HEK293 (cell line): ENCODE data around the gene DNM1L.
A peak's percentile ranks its signal among the peaks of the same experiment; 100 is the strongest.

Experiments used
- BCL11B ChIP-seq: fragments of 450-650 bp; formaldehyde crosslinking; IDR thresholded peaks from 2 replicates; pipeline ENCODE4 v1.5.1; 2016; ENCODE audit warnings: low read depth, missing biosample characterization, missing genetic modification characterization
- FEZF1 ChIP-seq: fragments of 450-650 bp; formaldehyde crosslinking; IDR thresholded peaks from 2 replicates; pipeline ENCODE4 v1.5.1; 2016; ENCODE audit warnings: missing biosample characterization, missing genetic modification characterization
- HOXC10 ChIP-seq: sonication (generic); formaldehyde crosslinking; IDR thresholded peaks from 2 replicates; pipeline ENCODE4 v1.8.1; 2023; ENCODE audit warnings: mild to moderate bottlenecking, missing genetic modification reagents
- OVOL3 ChIP-seq: fragments of 450-650 bp; formaldehyde crosslinking; IDR thresholded peaks from 2 replicates; pipeline ENCODE4 v1.5.1; 2016; ENCODE audit warnings: missing biosample characterization, missing genetic modification characterization
- RBAK ChIP-seq: fragments of 450-650 bp; formaldehyde crosslinking; IDR thresholded peaks from 2 replicates; pipeline ENCODE4 v1.5.1; 2016; ENCODE audit warnings: missing biosample characterization, missing genetic modification characterization
- REPIN1 ChIP-seq: fragments of 450-650 bp; formaldehyde crosslinking; IDR thresholded peaks from 2 replicates; pipeline ENCODE4 v1.5.1; 2017; ENCODE audit warnings: missing biosample characterization, missing genetic modification characterization, low read depth
- SALL2 ChIP-seq: fragments of 450-650 bp; formaldehyde crosslinking; IDR thresholded peaks from 2 replicates; pipeline ENCODE4 v1.5.0; 2017; ENCODE audit warnings: missing biosample characterization, mild to moderate bottlenecking, missing genetic modification characterization, borderline replicate concordance
- SETDB1 ChIP-seq: IDR thresholded peaks from one replicate; pipeline ENCODE4 v1.6.1; 2017; ENCODE audit warnings: mild to moderate bottlenecking, low read length, moderate library complexity, mixed read lengths; ENCODE audit not compliant: insufficient read length
- SP7 ChIP-seq: fragments of 450-650 bp; formaldehyde crosslinking; IDR thresholded peaks from 2 replicates; pipeline ENCODE4 v1.5.1; 2016; ENCODE audit warnings: missing biosample characterization, missing genetic modification characterization
- ZBTB17 ChIP-seq: fragments of 450-650 bp; formaldehyde crosslinking; IDR thresholded peaks from 2 replicates; pipeline ENCODE4 v1.5.1; 2016; ENCODE audit warnings: missing biosample characterization, missing genetic modification characterization
- ZBTB20 ChIP-seq: fragments of 450-650 bp; formaldehyde crosslinking; IDR thresholded peaks from 2 replicates; pipeline ENCODE4 v1.5.1; 2016; ENCODE audit warnings: missing biosample characterization, missing genetic modification characterization
- ZFP41 ChIP-seq: fragments of 450-650 bp; formaldehyde crosslinking; IDR thresholded peaks from 2 replicates; pipeline ENCODE4 v1.5.1; 2016; ENCODE audit warnings: missing biosample characterization, missing genetic modification characterization, borderline replicate concordance
- ZIC2 ChIP-seq: fragments of 450-650 bp; formaldehyde crosslinking; IDR thresholded peaks from 2 replicates; pipeline ENCODE4 v1.5.1; 2016; ENCODE audit warnings: missing biosample characterization, missing genetic modification characterization
- ZNF10 ChIP-seq: fragments of 450-650 bp; formaldehyde crosslinking; IDR thresholded peaks from 2 replicates; pipeline ENCODE4 v1.5.1; 2017; ENCODE audit warnings: missing biosample characterization, missing genetic modification characterization
- ZNF112 ChIP-seq: fragments of 450-650 bp; formaldehyde crosslinking; IDR thresholded peaks from 2 replicates; pipeline ENCODE4 v1.5.0; 2017; ENCODE audit warnings: missing biosample characterization, missing genetic modification characterization
- ZNF157 ChIP-seq: fragments of 450-650 bp; formaldehyde crosslinking; IDR thresholded peaks from 2 replicates; pipeline ENCODE4 v1.5.1; 2016; ENCODE audit warnings: missing biosample characterization, missing genetic modification characterization
- ZNF169 ChIP-seq: fragments of 450-650 bp; formaldehyde crosslinking; IDR thresholded peaks from 2 replicates; pipeline ENCODE4 v1.5.1; 2016; ENCODE audit warnings: missing biosample characterization, missing genetic modification characterization
- ZNF211 ChIP-seq: fragments of 450-650 bp; formaldehyde crosslinking; IDR thresholded peaks from 2 replicates; pipeline ENCODE4 v1.5.1; 2016; ENCODE audit warnings: low read depth, missing biosample characterization, missing genetic modification characterization
- ZNF221 ChIP-seq: fragments of 450-650 bp; formaldehyde crosslinking; IDR thresholded peaks from 2 replicates; pipeline ENCODE4 v1.5.1; 2017; ENCODE audit warnings: missing biosample characterization, missing genetic modification characterization, borderline replicate concordance
- ZNF24 ChIP-seq: fragments of 450-650 bp; formaldehyde crosslinking; IDR thresholded peaks from 2 replicates; pipeline ENCODE4 v1.5.1; 2016; ENCODE audit warnings: missing biosample characterization, missing genetic modification characterization
- ZNF248 ChIP-seq: fragments of 450-650 bp; formaldehyde crosslinking; IDR thresholded peaks from 2 replicates; pipeline ENCODE4 v1.5.1; 2017; ENCODE audit warnings: missing biosample characterization, missing genetic modification characterization
- ZNF274 ChIP-seq, 2 experiments: fragments of 200-500 bp in 1 of 2; fragments of 450-650 bp in 1 of 2; sonication (Bioruptor generic) in 1 of 2; formaldehyde crosslinking in 1 of 2; IDR thresholded peaks; 2 replicates each; pipeline versions ENCODE4 v1.5.1 to v1.6.1; 2014 to 2016; ENCODE audit warnings: borderline replicate concordance in 1 of 2, inconsistent platforms in 1 of 2, low read length in 1 of 2, missing biosample characterization in 1 of 2, missing genetic modification characterization in 1 of 2
- ZNF354C ChIP-seq: fragments of 450-650 bp; formaldehyde crosslinking; IDR thresholded peaks from 2 replicates; pipeline ENCODE4 v1.5.1; 2016; ENCODE audit warnings: missing biosample characterization, missing genetic modification characterization, low read depth, borderline replicate concordance
- ZNF544 ChIP-seq: fragments of 450-650 bp; formaldehyde crosslinking; IDR thresholded peaks from 2 replicates; pipeline ENCODE4 v1.5.0; 2017; ENCODE audit warnings: missing biosample characterization, missing genetic modification characterization
- ZNF558 ChIP-seq: fragments of 450-650 bp; formaldehyde crosslinking; IDR thresholded peaks from 2 replicates; pipeline ENCODE4 v1.5.1; 2016; ENCODE audit warnings: missing biosample characterization, missing genetic modification characterization
- ZNF621 ChIP-seq: fragments of 450-650 bp; formaldehyde crosslinking; IDR thresholded peaks from 2 replicates; pipeline ENCODE4 v1.5.1; 2017; ENCODE audit warnings: missing biosample characterization, missing genetic modification characterization
- ZNF624 ChIP-seq: fragments of 450-650 bp; formaldehyde crosslinking; IDR thresholded peaks from 2 replicates; pipeline ENCODE4 v1.5.1; 2017; ENCODE audit warnings: missing biosample characterization, missing genetic modification characterization
- ZNF626 ChIP-seq: fragments of 450-650 bp; sonication (Bioruptor Pico); formaldehyde crosslinking; IDR thresholded peaks from 2 replicates; pipeline ENCODE4 v1.5.1; 2018; ENCODE audit warnings: missing biosample characterization, missing genetic modification characterization, inconsistent platforms
- ZNF658 ChIP-seq: fragments of 450-650 bp; formaldehyde crosslinking; IDR thresholded peaks from 2 replicates; pipeline ENCODE4; 2016; ENCODE audit warnings: missing biosample characterization, missing genetic modification characterization
- ZNF660 ChIP-seq: fragments of 450-650 bp; IDR thresholded peaks from 2 replicates; pipeline ENCODE4 v1.5.1; 2018; ENCODE audit warnings: missing biosample characterization, mild to moderate bottlenecking, missing genetic modification characterization
- ZNF664 ChIP-seq: fragments of 450-650 bp; formaldehyde crosslinking; IDR thresholded peaks from 2 replicates; pipeline ENCODE4 v1.5.1; 2016; ENCODE audit warnings: missing biosample characterization, missing genetic modification characterization
- ZNF670 ChIP-seq: fragments of 450-650 bp; formaldehyde crosslinking; IDR thresholded peaks from 2 replicates; pipeline ENCODE4 v1.5.1; 2016; ENCODE audit warnings: missing biosample characterization, missing genetic modification characterization, low read depth
- ZNF701 ChIP-seq: fragments of 450-650 bp; formaldehyde crosslinking; IDR thresholded peaks from 2 replicates; pipeline ENCODE4 v1.5.1; 2016; ENCODE audit warnings: missing biosample characterization, missing genetic modification characterization
- ZNF777 ChIP-seq: fragments of 450-650 bp; formaldehyde crosslinking; IDR thresholded peaks from 2 replicates; pipeline ENCODE4 v1.5.1; 2017; ENCODE audit warnings: missing biosample characterization, missing genetic modification characterization, borderline replicate concordance
- ZNF837 ChIP-seq: fragments of 450-650 bp; formaldehyde crosslinking; IDR thresholded peaks from 2 replicates; pipeline ENCODE4 v1.5.1; 2016; ENCODE audit warnings: missing biosample characterization, missing genetic modification characterization
- ZSCAN16 ChIP-seq: fragments of 450-650 bp; formaldehyde crosslinking; IDR thresholded peaks from 2 replicates; pipeline ENCODE4 v1.5.1; 2016; ENCODE audit warnings: missing biosample characterization, missing genetic modification characterization
- TF ChIP-seq, protein P1 (sequence below): fragments of 450-650 bp; formaldehyde crosslinking; IDR thresholded peaks from 2 replicates; pipeline ENCODE4 v1.5.1; 2016; ENCODE audit warnings: missing biosample characterization, missing genetic modification characterization
- TF ChIP-seq, protein P2 (sequence below): fragments of 450-650 bp; formaldehyde crosslinking; IDR thresholded peaks from 2 replicates; pipeline ENCODE4 v1.5.1; 2017; ENCODE audit warnings: missing biosample characterization, missing genetic modification characterization
- TF ChIP-seq, protein P3 (sequence below): fragments of 450-650 bp; formaldehyde crosslinking; IDR thresholded peaks from 2 replicates; pipeline ENCODE4 v1.5.1; 2016; ENCODE audit warnings: missing biosample characterization, missing genetic modification characterization

Gene DNM1L

DNA sequence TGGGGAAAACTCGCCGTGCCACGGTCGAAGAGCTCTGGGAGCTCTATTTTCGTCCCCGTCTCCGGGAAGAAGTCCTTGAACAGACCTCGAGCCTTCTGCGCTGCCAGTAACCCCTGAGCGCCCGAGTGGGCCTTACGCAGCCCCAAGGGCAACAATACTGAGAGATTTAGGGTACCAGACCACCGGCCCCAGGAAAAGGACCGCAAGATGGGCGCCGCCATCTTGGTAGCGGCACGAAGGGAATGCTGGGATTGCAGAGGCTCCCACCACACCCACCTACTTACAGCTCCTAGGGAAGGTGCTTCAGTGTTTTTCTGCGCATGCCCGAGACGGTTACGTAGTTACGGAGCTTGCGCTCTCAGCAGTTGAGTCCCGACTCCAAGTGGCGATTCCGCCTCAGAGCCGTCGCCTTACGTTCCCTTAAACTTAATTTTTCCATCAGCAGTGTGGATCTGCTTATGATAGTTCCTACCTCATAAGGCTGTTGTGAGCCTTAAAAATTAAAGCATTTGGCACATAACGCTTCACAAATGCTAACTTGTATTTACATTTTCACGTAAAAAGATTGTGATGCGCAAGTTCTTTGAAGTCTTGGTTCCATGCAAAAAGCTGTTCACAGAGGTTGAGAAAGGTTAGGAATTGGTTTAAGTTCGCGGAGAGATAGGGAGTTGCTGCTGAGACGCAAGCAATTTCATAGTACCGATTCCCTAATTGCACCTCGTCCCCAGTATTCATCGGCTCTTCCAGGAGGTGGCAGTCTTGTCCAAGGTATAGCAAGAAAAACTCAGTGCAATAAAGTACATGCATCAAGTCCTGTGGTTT lies 76.8 kb downstream of the DNM1L start, which contains the start of gene YARS2 (continued):
- TF ChIP-seq ZNF221 (tag by site-specific recombination) (no peak), ZNF658 (no peak), ZBTB20 (tag by site-specific recombination) (no peak), ZFP41 (no peak), ZNF24 (no peak; the same call in 1 of the 2 replicates), BCL11B (tag by site-specific recombination) (no peak), ZNF664 (tag by site-specific recombination) (no peak), SETDB1 (no peak), ZNF10 (peak; percentile 82; the same call in 1 of the 2 replicates), REPIN1 (tag by site-specific recombination) (no peak; the same call in 1 of the 2 replicates), SP7 (peak; percentile 39), ZNF544 (no peak), ZNF157 (tag by site-specific recombination) (no peak), ZSCAN16 (tag by site-specific recombination) (peak; percentile 74), ZNF626 (tag by site-specific recombination) (no peak), ZNF248 (tag by site-specific recombination) (no peak), RBAK (tag by site-specific recombination) (no peak), ZNF169 (tag by site-specific recombination) (no peak), SALL2 (tag by site-specific recombination) (no peak), ZNF624 (tag by site-specific recombination) (no peak), OVOL3 (tag by site-specific recombination) (0 out of 2 replicates have a peak, but pooled peaks have one; percentile 54), ZNF701 (tag by site-specific recombination) (no peak), ZNF660 (peak; percentile 81), ZNF274 (IDR thresholded peaks at IDR 0.05; ENCODE audit: low read length) (no peak), ZNF274 (tag by site-specific recombination; IDR thresholded peaks at IDR 0.05; ENCODE audit: borderline replicate concordance) (no peak), ZNF211 (tag by site-specific recombination) (no peak), ZNF354C (no peak), ZNF558 (tag by site-specific recombination) (peak; percentile 15; the same call in 1 of the 2 replicates), ZNF777 (tag by site-specific recombination) (no peak), ZNF112 (no peak), ZBTB17 (tag by site-specific recombination) (peak; percentile 61), ZNF670 (tag by site-specific recombination) (no peak), HOXC10 (no peak), FEZF1 (tag by site-specific recombination) (no peak), ZNF837 (tag by site-specific recombination) (no peak), ZIC2 (tag by site-specific recombination) (no peak), ZNF621 (tag by site-specific recombination) (no peak)
- TF ChIP-seq, protein P1, sequence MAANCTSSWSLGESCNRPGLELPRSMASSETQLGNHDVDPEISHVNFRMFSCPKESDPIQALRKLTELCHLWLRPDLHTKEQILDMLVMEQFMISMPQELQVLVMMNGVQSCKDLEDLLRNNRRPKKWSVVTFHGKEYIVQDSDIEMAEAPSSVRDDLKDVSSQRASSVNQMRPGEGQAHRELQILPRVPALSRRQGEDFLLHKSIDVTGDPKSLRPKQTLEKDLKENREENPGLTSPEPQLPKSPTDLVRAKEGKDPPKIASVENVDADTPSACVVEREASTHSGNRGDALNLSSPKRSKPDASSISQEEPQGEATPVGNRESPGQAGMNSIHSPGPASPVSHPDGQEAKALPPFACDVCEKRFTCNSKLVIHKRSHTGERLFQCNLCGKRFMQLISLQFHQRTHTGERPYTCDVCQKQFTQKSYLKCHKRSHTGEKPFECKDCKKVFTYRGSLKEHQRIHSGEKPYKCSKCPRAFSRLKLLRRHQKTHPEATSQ = no peak
- TF ChIP-seq, protein P2, sequence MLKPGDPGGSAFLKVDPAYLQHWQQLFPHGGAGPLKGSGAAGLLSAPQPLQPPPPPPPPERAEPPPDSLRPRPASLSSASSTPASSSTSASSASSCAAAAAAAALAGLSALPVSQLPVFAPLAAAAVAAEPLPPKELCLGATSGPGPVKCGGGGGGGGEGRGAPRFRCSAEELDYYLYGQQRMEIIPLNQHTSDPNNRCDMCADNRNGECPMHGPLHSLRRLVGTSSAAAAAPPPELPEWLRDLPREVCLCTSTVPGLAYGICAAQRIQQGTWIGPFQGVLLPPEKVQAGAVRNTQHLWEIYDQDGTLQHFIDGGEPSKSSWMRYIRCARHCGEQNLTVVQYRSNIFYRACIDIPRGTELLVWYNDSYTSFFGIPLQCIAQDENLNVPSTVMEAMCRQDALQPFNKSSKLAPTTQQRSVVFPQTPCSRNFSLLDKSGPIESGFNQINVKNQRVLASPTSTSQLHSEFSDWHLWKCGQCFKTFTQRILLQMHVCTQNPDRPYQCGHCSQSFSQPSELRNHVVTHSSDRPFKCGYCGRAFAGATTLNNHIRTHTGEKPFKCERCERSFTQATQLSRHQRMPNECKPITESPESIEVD (tag by site-specific recombination) = peak; percentile 66
- TF ChIP-seq, protein P3, sequence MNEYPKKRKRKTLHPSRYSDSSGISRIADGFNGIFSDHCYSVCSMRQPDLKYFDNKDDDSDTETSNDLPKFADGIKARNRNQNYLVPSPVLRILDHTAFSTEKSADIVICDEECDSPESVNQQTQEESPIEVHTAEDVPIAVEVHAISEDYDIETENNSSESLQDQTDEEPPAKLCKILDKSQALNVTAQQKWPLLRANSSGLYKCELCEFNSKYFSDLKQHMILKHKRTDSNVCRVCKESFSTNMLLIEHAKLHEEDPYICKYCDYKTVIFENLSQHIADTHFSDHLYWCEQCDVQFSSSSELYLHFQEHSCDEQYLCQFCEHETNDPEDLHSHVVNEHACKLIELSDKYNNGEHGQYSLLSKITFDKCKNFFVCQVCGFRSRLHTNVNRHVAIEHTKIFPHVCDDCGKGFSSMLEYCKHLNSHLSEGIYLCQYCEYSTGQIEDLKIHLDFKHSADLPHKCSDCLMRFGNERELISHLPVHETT (tag by site-specific recombination) = no peak; the same call in 1 of the 2 replicates
